SK-N-SH (cell line): Measurements from ENCODE around the gene RNF4. TPM values are rescaled to one million over a fixed set of nuclear protein-coding genes. Genes with fewer than 3 reads are reported as not detected.

Source experiments
- CTCF ChIA-PET: fragments of 300-600, 350-600 bp; formaldehyde crosslinking; extraction: SDS; loops from one replicate; lab custom pipeline; 2021; lab: Yijun Ruan, JAX
- POLR2A ChIA-PET: fragments of 350-600 bp; sonication (Branson Sonifier 250); formaldehyde crosslinking; extraction: SDS; loops from one replicate; lab custom pipeline; 2020; ENCODE audit warnings: antibody characterized with exemption, inconsistent platforms; lab: Yijun Ruan, JAX
- DNase-seq: peaks from one replicate; pipeline ENCODE4 v3.0.0; 2012
- H2AFZ ChIP-seq: fragments of 200-600 bp; sonication (generic); 2 replicates; pipeline ENCODE4 v1.8.1; 2016; ENCODE audit warnings: antibody characterized with exemption, mild to moderate bottlenecking, low read depth
- H3F3A ChIP-seq: fragments of 200-600 bp; sonication (generic); replicated peaks from 2 replicates; pipeline ENCODE3; 2016; ENCODE audit warnings: antibody characterized with exemption, mild to moderate bottlenecking; ENCODE audit not compliant: insufficient read depth
- H3K27ac ChIP-seq, 2 experiments: fragments of 200-500 bp in 1 of 2; fragments of 200-600 bp in 1 of 2; sonication (Bioruptor generic) in 1 of 2; sonication (generic), shearing (Covaris generic) in 1 of 2; 2 replicates each; pipeline versions ENCODE4 v1.5.1 to v1.6.1; 2014 to 2016; ENCODE audit warnings: low read depth in 2 of 2, inconsistent platforms in 1 of 2, low read length in 1 of 2, mild to moderate bottlenecking in 1 of 2, mixed read lengths in 1 of 2
- H3K27me3 ChIP-seq: fragments of 200-600 bp; sonication (generic), shearing (Covaris generic); 2 replicates; pipeline ENCODE4 v1.6.1; 2016; ENCODE audit warnings: mixed run types; ENCODE audit not compliant: insufficient read depth
- H3K36me3 ChIP-seq, 2 experiments: fragments of 200-500 bp in 1 of 2; fragments of 200-600 bp in 1 of 2; sonication (Bioruptor generic) in 1 of 2; sonication (generic) in 1 of 2; replicated peaks in 1 of 2; 2 replicates each; pipeline versions ENCODE3 to v1.5.1; 2014 to 2016; ENCODE audit warnings: low read length in 1 of 2, mild to moderate bottlenecking in 1 of 2; ENCODE audit not compliant: insufficient read depth in 2 of 2, control insufficient read depth in 1 of 2
- H3K4me1 ChIP-seq, 2 experiments: fragments of 200-500 bp in 1 of 2; fragments of 200-600 bp in 1 of 2; sonication (Bioruptor generic) in 1 of 2; sonication (generic), shearing (Covaris generic) in 1 of 2; 2 replicates each; pipeline versions ENCODE4 v1.5.1 to v1.6.1; 2014 to 2016; ENCODE audit warnings: low read depth in 1 of 2, low read length in 1 of 2, mixed run types in 1 of 2; ENCODE audit not compliant: insufficient read depth in 2 of 2, control insufficient read depth in 1 of 2
- H3K4me2 ChIP-seq: fragments of 200-600 bp; sonication (generic), shearing (Covaris generic); 2 replicates; pipeline ENCODE4 v1.6.1; 2017; ENCODE audit warnings: mixed run types
- H3K4me3 ChIP-seq, 2 experiments: fragments of 200-500 bp in 1 of 2; fragments of 200-600 bp in 1 of 2; sonication (Bioruptor generic) in 1 of 2; sonication (generic), shearing (Covaris generic) in 1 of 2; 2 replicates each; pipeline versions ENCODE4 v1.5.1 to v1.8.1; 2014 to 2016; ENCODE audit warnings: low read depth in 2 of 2, inconsistent platforms in 1 of 2, low read length in 1 of 2, mild to moderate bottlenecking in 1 of 2, mixed read lengths in 1 of 2, moderate library complexity in 1 of 2
- H3K79me2 ChIP-seq: fragments of 200-600 bp; sonication (generic); 2 replicates; pipeline ENCODE4 v1.8.1; 2017; ENCODE audit warnings: mild to moderate bottlenecking; ENCODE audit not compliant: insufficient read depth
- H3K9ac ChIP-seq: fragments of 200-600 bp; sonication (generic); 2 replicates; pipeline ENCODE4 v1.6.1; 2017; ENCODE audit warnings: mixed run types
- H3K9me2 ChIP-seq: fragments of 200-600 bp; sonication (generic); 2 replicates; pipeline ENCODE4 v1.6.1; 2017; ENCODE audit warnings: mixed run types
- H3K9me3 ChIP-seq: fragments of 200-600 bp; sonication (generic); 2 replicates; pipeline ENCODE4 v1.6.1; 2017; ENCODE audit warnings: mixed run types, mild to moderate bottlenecking, moderate library complexity
- H4K20me1 ChIP-seq: fragments of 200-600 bp; sonication (generic); 2 replicates; pipeline ENCODE4 v1.6.1; 2017; ENCODE audit warnings: mild to moderate bottlenecking, mixed run types; ENCODE audit not compliant: insufficient read depth
- FOXJ3 ChIP-seq: sonication (generic); formaldehyde crosslinking; IDR thresholded peaks from 2 replicates; pipeline ENCODE4 v1.5.1; 2020; ENCODE audit warnings: mild to moderate bottlenecking, missing genetic modification reagents
- GATA2 ChIP-seq: sonication (generic); formaldehyde crosslinking; IDR thresholded peaks from 2 replicates; pipeline ENCODE4 v1.5.0; 2020; ENCODE audit warnings: mild to moderate bottlenecking, missing genetic modification reagents
- NRF1 ChIP-seq: IDR thresholded peaks from 2 replicates; pipeline ENCODE4 v1.6.1; 2012; ENCODE audit warnings: low read depth, mild to moderate bottlenecking, low read length
- SMC3 ChIP-seq: IDR thresholded peaks from 2 replicates; pipeline ENCODE4 v1.6.1; 2012; ENCODE audit warnings: low read depth, low read length, improper control_type of control experiment
- TCF12 ChIP-seq: IDR thresholded peaks from 2 replicates; pipeline ENCODE4 v1.4.0; 2012
- TEAD4 ChIP-seq: IDR thresholded peaks from 2 replicates; pipeline ENCODE4 v1.4.0; 2012; ENCODE audit warnings: mild to moderate bottlenecking, borderline replicate concordance; ENCODE audit not compliant: insufficient read depth
- USF1 ChIP-seq: IDR thresholded peaks from 2 replicates; pipeline ENCODE4 v1.4.0; 2012; ENCODE audit warnings: low read depth, borderline replicate concordance
- USF2 ChIP-seq: fragments of 150-350 bp; IDR thresholded peaks from 2 replicates; pipeline ENCODE4 v1.6.1; 2017; ENCODE audit warnings: antibody characterized with exemption, low read length, low read depth, borderline replicate concordance
- YY1 ChIP-seq: IDR thresholded peaks from 2 replicates; pipeline ENCODE4 v1.4.0; 2012; ENCODE audit warnings: low read depth, mild to moderate bottlenecking
- WGBS: methylation state at CpG from one replicate; pipeline ENCODE4 v1.1.6; 2017; ENCODE audit warnings: low lambda C conversion rate; 5-methylcytosine and 5-hydroxymethylcytosine counted together
- polyA plus RNA-seq, 3 experiments: library from polyadenylated mRNA; depleted of rRNA; stranded (reverse); fragments of >200 nt; gene quantifications; 2 replicates each; pipeline ENCODE4 v1.2.3, GENCODE V29; 2012

Gene RNF4
- polyA plus RNA-seq, 1 of the 3 experiments (the other 2 are of a cell fraction): 60.7 TPM

- H3K4me2 ChIP-seq: no peak overlapping the region
- H4K20me1 ChIP-seq: no peaks in the 10 kb centered on the region
- no peak overlapping the region for H3K4me3 ChIP-seq
- TF ChIP-seq SMC3 (no peak), USF1 (no peak), YY1 (no peak), FOXJ3 (CRISPR knock-in tag) (no peak), NRF1 (no peak), TCF12 (no peak)
- no peaks in the 10 kb centered on the region for H3K36me3 ChIP-seq
- ChIA-PET POLR2A (no interaction called here), CTCF (interaction anchor here (0.9 to 1.5 kb wide), 4 partner anchors 14 to 225 kb away, joined by 3 to 6 read pairs (median 3); no protein-coding TSS in a partner anchor)
- no peak for DNase-seq
- H2AFZ ChIP-seq: no peak overlapping the region
- H3K79me2 ChIP-seq: no peaks in the 10 kb centered on the region
- no peak overlapping the region for H3K9ac ChIP-seq
- H3K27me3 ChIP-seq: no peaks in the 10 kb centered on the region; the same call in 1 of the 2 replicates
- no peaks in the 10 kb centered on the region for H3K9me3 ChIP-seq
- H3K4me1 ChIP-seq: no peaks in the 10 kb centered on the region
- H3F3A ChIP-seq: no peaks in the 10 kb centered on the region
- H3K27ac ChIP-seq: no peak overlapping the region
- H3K9me2 ChIP-seq: no peaks in the 10 kb centered on the region
- 90% methylated on average over 6 of the region's 9 CpGs for WGBS
These were observed 23.8 kb upstream of the RNF4 start for GRCh38 chr4:2445130-2445529.

GRCh38 chr4:2445571-2445970, 23.3 kb upstream of the RNF4 start:
- no peak for TF ChIP-seq TCF12
- no peak for TF ChIP-seq USF2
- no peak for TF ChIP-seq TEAD4
- no peak for TF ChIP-seq GATA2 (CRISPR knock-in tag)
- H3K4me1 ChIP-seq: no peaks in the 10 kb centered on the region
- no peaks in the 10 kb centered on the region for H3F3A ChIP-seq
- H4K20me1 ChIP-seq: no peaks in the 10 kb centered on the region
- ChIA-PET POLR2A (no interaction called here), CTCF (no interaction called here)
- H3K9ac ChIP-seq: no peak overlapping the region
- no peaks in the 10 kb centered on the region for H3K79me2 ChIP-seq
- H3K4me3 ChIP-seq: no peak overlapping the region
- H3K4me2 ChIP-seq: no peak overlapping the region
- no peak for DNase-seq
- H3K27me3 ChIP-seq: no peaks in the 10 kb centered on the region; the same call in 1 of the 2 replicates
- H3K27ac ChIP-seq: no peak overlapping the region
- H3K9me2 ChIP-seq: no peaks in the 10 kb centered on the region
- H2AFZ ChIP-seq: no peak overlapping the region
- no peaks in the 10 kb centered on the region for H3K36me3 ChIP-seq
- H3K9me3 ChIP-seq: no peaks in the 10 kb centered on the region
- WGBS: 83% methylated on average over 6 of the region's 6 CpGs
